ENCODE measurements around the gene TRPV4. TPM values are rescaled to one million over a fixed set of nuclear protein-coding genes. Genes with fewer than 3 reads are reported as not detected.

The TRPV4 gene
- total RNA-seq, 1 experiment from 2014 or later, result 0.44 TPM

- Histone ChIP-seq H3K27ac (ENCODE audit: low read length) (no peak overlapping the region), H3K9me3 (ENCODE audit: control insufficient read depth, insufficient read depth, low read depth, low read length) (no peaks in the 10 kb centered on the region), H3K36me3 (ENCODE audit: control insufficient read depth, insufficient read depth, low read length) (no peaks in the 10 kb centered on the region), H3K4me3 (ENCODE audit: low read depth in 2 of 2, low read length in 2 of 2) (no peak overlapping the region), H3K4me1 (ENCODE audit: control insufficient read depth, insufficient read depth, low read length) (peaks cover 3% of the 10 kb centered on the region; the same call in 1 of the 2 replicates), H3K27me3 (ENCODE audit: control insufficient read depth, insufficient read depth, low read length) (no peaks in the 10 kb centered on the region)
- no TSS peak for BruUV-seq (replicated peaks)
- ChIA-PET CTCF (no interaction called here), POLR2A (no interaction called here)
- intact Hi-C loops (cut with micrococcal nuclease; ENCODE audit: unreplicated experiment), result no loop called here
- no peak for DNase-seq (ENCODE audit: low read depth, low spot score)
- in situ Hi-C loops (cut with HindIII; ENCODE audit: low pct_unique_long_range_greater_than_20kb, low sequenced_read_pairs), result no loop called here
- TF ChIP-seq TCF7L2 (IDR thresholded peaks at IDR 0.05; ENCODE audit: low read depth, low read length), result no peak
- TF ChIP-seq CTCF (IDR thresholded peaks at IDR 0.05), result no peak
- TF ChIP-seq SIN3A (IDR thresholded peaks at IDR 0.05; ENCODE audit: borderline replicate concordance, insufficient read depth, low read depth, low read length), result no peak
- no peak for TF ChIP-seq POLR2AphosphoS5 (IDR thresholded peaks at IDR 0.05; ENCODE audit: low read depth, low read length)
- TF ChIP-seq REST (IDR thresholded peaks at IDR 0.05; ENCODE audit: insufficient read depth in 1 of 2, low read depth in 2 of 2, low read length in 1 of 2), result no peak
- no peak for ATAC-seq
Measured at GRCh38 chr12:109827080-109827479, 6.1 kb downstream of the TRPV4 start.

- intact Hi-C loops (cut with micrococcal nuclease; ENCODE audit: unreplicated experiment), result no loop called here
- TF ChIP-seq SIN3A (IDR thresholded peaks at IDR 0.05; ENCODE audit: borderline replicate concordance, insufficient read depth, low read depth, low read length) (no peak), CTCF (IDR thresholded peaks at IDR 0.05) (no peak), POLR2AphosphoS5 (IDR thresholded peaks at IDR 0.05; ENCODE audit: low read depth, low read length) (no peak), TCF7L2 (IDR thresholded peaks at IDR 0.05; ENCODE audit: low read depth, low read length) (no peak), REST (IDR thresholded peaks at IDR 0.05; ENCODE audit: insufficient read depth in 1 of 2, low read depth in 2 of 2, low read length in 1 of 2) (no peak)
- Histone ChIP-seq H3K27ac (ENCODE audit: low read length) (no peak overlapping the region), H3K36me3 (ENCODE audit: control insufficient read depth, insufficient read depth, low read length) (no peaks in the 10 kb centered on the region), H3K4me3 (ENCODE audit: low read depth in 2 of 2, low read length in 2 of 2) (no peak overlapping the region), H3K27me3 (ENCODE audit: control insufficient read depth, insufficient read depth, low read length) (no peaks in the 10 kb centered on the region), H3K9me3 (ENCODE audit: control insufficient read depth, insufficient read depth, low read depth, low read length) (no peaks in the 10 kb centered on the region), H3K4me1 (ENCODE audit: control insufficient read depth, insufficient read depth, low read length) (peaks cover 3% of the 10 kb centered on the region; the same call in 1 of the 2 replicates)
- POLR2A ChIA-PET, result no interaction called here
- BruUV-seq (replicated peaks), result no TSS peak
- in situ Hi-C loops (cut with HindIII; ENCODE audit: low pct_unique_long_range_greater_than_20kb, low sequenced_read_pairs), result no loop called here
- ATAC-seq, result no peak
- DNase-seq (ENCODE audit: low read depth, low spot score), result no peak
- CTCF ChIA-PET, result no interaction called here
Measured at GRCh38 chr12:109824731-109825130, 8.5 kb downstream of the TRPV4 start.

All from Panc1 (cell line).